GM19438 (cell line): ENCODE measurements around the gene PRKAG2.
"Not testable (repeated sequence)": the region's sequence is repeated elsewhere in the genome, so short reads cannot be mapped to it uniquely, and the experiment has no call there.

Experiments
- ATAC-seq: cut with Tn5 transposase; IDR thresholded peaks from one replicate; pipeline ENCODE4 v1.9.1; 2021; ENCODE audit warnings: low read depth; ENCODE audit not compliant: unreplicated experiment

The PRKAG2 gene

DNA sequence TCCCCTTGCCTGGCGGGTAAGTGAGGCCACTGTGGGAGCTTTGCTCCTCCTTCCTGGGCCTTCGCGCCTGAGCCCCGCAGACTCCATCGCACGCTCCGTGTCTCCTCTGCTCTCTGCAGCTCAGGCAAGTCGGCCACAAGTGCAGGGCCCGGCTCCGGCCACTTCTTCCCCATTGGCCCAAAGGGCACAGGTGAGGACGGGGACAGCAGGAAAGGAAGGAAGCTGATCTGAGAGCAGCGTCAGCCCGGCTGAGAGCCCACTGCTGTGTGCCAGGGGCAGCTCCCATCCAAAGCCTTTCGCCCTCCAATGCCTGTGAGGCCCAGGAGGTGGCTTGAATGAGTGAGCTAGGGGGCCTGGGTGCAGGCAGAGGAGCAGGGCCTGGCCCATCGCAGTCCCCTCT lies 323.6 kb downstream of the PRKAG2 start:
- no peak for ATAC-seq

DNA sequence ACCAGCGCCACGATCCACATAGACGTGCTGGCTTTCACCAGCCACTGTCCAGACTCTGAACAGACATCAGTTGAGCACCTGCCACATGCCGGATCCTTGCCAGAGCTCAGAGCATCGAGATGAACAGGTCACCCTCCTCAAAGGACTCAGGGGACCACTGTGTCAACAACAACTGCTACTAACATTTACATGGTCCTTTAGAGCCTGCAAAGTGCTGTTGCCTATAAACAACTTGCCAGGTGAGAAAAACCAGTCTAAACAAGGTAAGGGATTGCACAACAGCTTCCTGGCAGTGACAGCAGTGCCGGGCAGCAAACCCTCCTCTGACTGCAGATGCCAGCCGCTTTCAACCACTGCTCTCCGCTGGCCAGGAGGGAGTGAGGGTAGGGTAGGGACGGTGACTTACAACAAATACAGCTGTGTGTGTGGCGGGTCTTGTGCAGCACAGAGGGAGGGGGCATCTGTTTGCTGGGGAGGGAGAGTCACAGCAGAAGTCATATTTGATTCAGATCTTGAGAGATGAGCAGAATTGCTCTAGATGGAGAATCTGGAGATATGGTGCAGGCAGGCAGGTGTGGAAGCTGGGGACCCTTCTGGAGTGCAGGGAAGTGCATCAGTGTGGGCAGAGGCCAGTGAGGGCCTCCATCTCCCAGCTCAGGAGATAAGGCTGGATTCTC lies 324.4 kb downstream of the PRKAG2 start:
- no peak for ATAC-seq

GRCh38 chr7:151551820-151552219 lies 325.1 kb downstream of the PRKAG2 start:
- no peak for ATAC-seq

DNA sequence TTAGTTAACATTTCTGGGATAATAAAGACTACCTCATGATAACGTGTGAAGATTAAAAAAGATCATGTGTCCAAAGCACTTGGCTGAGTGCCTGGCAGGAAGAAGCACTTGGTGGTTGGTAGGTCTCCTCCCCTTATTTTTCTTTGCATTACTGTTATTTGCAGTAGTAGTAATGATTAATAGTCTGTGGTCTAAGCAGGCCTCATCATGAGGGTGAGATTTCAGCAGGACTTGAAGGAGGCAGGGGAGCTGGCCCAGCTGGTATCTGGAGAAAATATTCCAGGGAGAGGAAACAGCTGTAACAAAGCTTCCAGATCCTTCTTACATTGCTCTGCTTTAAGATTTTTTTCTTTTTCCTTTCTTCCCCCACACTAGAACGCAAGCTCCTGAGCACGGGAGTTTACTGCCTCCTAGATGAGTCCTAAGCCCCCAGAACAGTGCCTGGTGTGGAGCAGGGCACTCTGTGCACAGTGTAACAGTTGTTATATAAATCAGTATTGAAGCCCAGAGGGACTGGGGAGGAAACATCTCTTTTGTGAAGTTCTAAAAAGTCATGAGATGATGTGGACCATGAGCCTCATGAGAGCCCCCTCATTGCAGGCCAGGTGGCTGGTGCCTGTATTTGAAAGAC lies 326.1 kb downstream of the PRKAG2 start:
- ATAC-seq: no peak

DNA sequence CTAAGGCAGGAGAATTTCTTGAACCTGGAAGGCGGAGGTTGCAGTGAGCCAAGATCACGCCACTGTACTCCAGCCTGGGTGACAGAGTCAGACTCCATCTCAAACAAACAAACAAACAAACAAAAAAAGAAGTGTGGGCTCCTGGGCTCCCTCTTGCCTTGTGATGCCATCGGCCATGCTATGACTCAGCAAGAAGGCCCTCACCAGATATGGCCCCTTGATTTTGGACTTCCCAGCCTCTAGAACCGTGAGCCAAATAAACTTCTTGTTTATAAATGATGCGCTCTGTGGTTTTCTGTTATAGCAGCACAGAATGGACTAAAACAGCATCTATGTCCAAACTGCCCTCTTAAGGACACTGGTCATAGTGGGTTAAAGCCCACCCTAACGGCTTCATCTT lies 327.3 kb downstream of the PRKAG2 start:
- ATAC-seq: no peak

DNA sequence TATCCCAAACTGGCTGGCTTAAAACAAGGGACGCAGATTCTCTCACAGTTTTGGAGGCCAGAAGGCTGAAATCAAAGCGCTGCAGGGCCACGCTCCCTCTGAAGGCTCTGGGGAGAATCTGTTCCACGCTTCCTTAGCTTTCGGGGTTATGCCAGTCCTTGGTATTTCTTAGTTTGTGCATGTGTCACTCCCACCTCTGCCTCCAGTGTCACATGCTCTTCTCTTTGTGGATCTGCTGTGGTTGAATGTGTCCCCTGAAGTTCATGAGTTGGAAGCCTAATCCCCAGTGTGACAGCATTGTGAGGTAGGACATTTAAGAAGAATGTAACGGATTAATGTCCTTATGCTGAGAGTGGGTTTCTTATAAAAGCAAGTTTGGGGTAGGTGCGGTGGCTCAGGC lies 327.8 kb downstream of the PRKAG2 start:
- ATAC-seq: no peak

DNA sequence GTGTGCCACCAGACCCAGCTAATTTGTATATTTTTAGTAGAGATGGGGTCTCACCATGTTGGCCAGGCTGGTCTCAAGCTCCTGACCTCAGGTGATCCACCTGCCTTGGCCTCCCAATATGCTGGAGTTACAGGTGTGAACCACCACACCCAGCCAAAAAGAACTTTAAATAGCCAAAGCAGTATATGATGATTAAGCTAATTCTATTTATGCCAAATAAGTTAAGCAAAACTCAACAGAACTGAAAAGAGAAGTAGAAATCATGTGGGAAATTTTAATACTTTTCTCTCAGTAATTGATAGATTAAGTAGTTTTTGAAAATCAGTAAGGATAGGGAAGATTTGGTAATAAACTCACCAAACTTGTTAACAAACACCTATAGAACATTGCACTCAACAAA lies 332.7 kb downstream of the PRKAG2 start:
- no peak for ATAC-seq

DNA sequence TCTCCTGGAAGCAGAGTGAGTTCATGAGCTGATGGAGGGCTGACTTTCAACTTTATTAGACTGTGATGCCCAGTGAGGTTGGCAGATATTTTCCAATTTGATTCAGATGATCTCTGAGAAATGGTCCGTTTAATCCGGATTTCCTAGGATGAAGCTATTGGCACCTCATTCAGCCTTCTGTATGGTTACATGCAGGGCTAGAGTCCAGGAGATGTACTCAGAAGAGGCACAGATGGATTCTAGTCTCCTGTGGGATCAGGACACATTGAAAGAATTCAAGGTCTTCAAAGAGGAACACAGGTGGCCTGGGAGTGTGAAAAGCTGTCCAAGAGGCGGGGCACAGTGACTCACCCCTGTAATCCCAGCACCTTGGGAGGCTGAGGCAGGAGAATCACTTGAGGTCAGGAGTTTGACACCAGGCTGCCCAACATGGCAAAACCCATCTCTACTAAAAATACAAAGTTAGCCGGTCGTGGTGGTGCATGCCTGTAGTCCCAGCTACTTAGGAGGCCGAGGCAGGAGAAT lies 334.2 kb downstream of the PRKAG2 start:
- no peak for ATAC-seq

GRCh38 chr7:151541709-151542499 lies 335.0 kb downstream of the PRKAG2 start:
- no peak for ATAC-seq

DNA sequence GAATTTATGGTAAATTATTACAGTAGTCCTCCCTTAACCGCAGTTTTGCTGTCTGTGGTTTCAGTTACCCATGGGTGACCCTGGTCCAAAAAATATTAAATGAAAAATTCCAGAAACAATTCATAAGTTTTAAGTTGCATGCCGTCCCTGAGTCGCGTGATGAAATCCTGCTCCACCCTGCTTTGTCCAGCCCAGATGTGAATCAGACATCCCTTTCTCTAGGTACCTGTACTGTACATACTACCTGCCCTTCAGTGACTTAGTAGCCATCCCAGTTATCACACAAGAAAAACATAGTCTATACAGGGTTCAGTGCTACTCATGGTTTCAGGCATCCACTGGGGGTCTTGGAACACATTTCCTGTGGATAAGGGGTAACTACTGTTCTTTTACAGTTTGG lies 336.8 kb downstream of the PRKAG2 start:
- ATAC-seq: no peak

DNA sequence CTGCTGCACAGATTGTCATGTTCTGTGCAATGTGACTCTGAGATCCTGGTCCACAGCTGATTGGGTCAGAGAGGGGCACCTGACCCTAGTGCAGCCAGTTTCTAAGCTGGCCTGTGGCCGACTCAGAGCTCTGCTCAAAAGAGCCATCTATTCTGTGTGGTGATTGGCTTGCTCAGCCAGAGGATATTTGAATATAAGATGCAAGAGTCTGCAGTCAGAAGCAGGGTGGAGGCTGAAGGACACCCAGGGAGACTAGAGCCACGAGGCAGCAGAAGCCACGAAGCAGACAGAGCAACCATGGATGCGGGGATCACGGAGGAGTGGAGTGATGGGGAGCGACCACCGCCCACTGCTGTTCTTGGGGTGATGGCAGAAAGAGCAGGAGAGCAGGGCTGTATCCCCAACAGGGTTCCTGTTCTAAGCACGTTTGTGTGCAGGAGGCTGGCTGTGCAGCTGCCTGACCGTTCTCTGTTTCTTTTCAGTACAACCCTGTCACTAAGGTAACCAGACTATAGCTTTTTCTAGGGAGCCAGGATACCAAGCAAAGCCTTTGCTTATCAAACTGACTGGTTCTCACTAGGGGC lies 337.7 kb downstream of the PRKAG2 start:
- ATAC-seq: peak; percentile 62

- ATAC-seq: no peak
These were observed 338.9 kb downstream of the PRKAG2 start for GRCh38 chr7:151537818-151538561.

DNA sequence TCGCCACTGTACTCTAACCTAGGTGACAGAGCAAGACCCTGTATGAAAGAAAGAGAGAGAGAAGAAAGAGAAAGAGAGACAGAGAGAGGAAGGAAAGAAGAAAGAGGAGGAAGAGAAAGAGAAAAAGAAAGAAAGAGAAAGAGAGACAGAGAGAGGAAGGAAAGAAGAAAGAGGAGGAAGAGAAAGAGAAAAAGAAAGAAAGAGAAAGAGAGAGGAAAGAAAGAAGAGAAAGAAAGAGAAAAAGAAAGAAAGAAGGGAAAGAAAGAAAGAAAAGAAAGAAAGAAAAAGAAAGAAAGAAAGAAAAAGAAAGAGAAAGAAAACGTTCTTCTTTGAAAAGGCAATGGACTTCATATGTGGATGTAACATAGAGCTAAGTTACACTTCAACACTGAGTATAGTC lies 340.7 kb downstream of the PRKAG2 start:
- not testable (repeated sequence) for ATAC-seq

DNA sequence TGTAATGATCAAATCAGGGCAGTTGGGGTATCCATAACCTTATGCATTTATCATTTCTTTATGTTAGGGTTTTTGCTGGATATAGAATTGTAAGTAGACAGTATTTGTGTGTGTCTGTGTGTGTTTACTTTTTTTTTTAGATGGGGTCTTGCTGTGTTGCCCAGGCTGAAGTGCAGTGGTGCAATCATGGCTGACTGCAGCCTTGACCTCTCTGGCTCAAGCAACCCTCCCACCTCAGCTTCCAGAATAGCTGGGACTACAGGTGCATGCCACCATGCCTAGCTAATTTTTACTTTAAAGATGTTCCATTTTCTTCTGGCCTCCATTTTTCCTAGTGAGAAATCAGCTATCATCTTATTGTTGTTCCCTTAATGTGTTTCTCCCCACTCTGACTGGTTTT lies 347.1 kb downstream of the PRKAG2 start:
- ATAC-seq: no peak

DNA sequence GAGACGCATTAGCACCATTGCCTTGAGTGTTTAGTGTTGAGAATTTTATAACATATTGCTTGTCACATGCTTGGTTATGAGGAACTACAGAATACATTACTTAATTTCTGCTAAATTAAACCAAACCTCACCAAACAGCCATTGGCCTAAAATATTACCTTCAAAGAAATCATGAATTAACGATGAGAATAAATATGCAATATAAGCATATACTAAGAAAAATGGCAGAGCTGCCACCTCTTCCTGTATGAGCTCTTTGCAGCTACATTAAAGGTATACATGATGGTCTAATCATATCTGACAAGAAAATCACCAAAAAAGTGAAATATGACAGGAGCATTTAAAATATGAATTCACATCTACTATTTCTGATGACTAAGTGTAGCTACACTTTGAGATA lies 352.1 kb downstream of the PRKAG2 start:
- ATAC-seq: no peak

DNA sequence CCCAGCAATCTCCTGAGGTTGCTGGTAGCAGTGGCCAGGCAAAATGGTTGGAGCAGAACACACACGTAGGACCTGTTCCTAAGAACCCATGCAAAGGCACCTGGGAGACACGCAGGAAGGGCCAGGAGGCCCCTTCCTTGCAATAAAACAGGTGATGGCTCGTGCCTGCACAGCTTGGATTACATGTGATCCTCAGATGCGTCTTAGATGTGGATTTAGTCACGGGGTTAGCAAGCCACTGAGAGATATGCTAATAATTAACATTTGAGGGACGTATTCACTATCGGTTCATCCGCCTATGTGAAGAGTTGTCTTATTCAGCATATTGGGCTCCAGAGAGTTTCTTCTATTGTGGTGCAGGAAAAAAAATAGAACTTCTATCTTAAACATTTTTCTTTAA lies 352.6 kb downstream of the PRKAG2 start:
- ATAC-seq: no peak

- no peak for ATAC-seq
These were observed 356.3 kb downstream of the PRKAG2 start for GRCh38 chr7:151520419-151521261.

- peak; percentile 76 for ATAC-seq
These were observed 357.0 kb downstream of the PRKAG2 start, which contains the start of gene RHEB for GRCh38 chr7:151519765-151520418. RHEB (minus strand) TSS chr7:151519895; CDS start chr7:151519511, 384 bp downstream.
